ENCODE data around the gene KLF12.

KLF12 gene

DNA sequence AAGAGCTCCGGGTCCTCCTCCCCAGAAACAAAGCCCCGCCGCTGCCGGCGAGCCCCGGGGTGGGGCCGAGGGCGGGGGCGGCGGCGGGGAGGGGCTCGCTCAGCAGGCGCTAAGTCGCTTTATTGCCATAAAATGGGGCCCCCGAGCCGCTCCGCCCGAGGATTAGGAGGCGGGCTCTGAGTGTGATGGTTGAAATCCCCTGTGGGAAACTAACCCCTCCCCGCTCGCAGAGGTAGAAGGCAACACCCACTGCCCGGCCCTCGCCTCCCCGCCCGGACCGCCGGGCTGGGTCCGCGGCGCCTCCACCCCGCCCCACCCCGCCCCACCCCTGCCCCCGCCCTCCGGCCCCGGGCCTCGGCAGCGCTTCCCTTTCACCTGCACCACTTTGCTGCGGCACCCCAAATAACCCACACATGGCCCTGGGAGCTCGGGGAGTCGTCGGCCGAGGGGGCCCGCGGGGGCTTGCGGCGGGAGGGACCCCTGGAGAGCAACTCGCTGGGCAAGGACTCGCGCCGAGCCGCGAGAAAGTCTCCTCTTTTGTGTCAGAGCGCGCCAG is at the start of gene KLF12:
Gene KLF12, minus strand, starts transcription at position 184 of the 556 bp plus-strand sequence.
- H3K4me3 ChIP-seq (ENCODE audit: low read length): peak within 1 kb of the TSS; percentile 55
- peaks cover 33% of the 10 kb centered on the region for H3K4me1 ChIP-seq (ENCODE audit: insufficient read depth, low read length)
- no peaks in the 10 kb centered on the region for H3K27me3 ChIP-seq (ENCODE audit: insufficient read depth, low read length)

DNA sequence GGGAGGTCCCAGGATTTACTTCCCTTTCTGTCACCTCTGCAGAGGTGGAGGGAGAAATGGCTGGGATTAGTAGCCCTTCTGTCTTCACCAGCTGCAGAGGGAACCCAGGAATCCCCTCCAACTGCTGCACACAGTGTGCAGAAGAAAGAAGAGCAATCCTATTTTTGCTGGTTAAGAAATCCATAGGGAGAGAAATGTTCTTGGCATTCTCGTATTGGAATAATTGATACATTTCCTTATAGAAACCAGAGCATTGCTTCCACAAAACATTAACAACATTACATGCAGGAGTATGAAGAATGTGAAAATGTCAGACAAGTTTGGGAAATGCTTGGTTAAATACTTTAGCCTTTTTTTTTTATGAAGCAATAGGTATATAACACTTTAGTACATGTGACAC is 48.3 kb upstream of the KLF12 start:
- no peaks in the 10 kb centered on the region for H3K36me3 ChIP-seq (ENCODE audit: insufficient read depth, low read length)
- H2AFZ ChIP-seq (ENCODE audit: low read depth, low read length): no peak overlapping the region
- no peak overlapping the region for H3K4me3 ChIP-seq (ENCODE audit: low read length)
- H3K27me3 ChIP-seq (ENCODE audit: insufficient read depth, low read length): no peaks in the 10 kb centered on the region
- H3K4me1 ChIP-seq (ENCODE audit: insufficient read depth, low read length): no peaks in the 10 kb centered on the region
- H3K9me3 ChIP-seq (ENCODE audit: low read length): no peaks in the 10 kb centered on the region

More for the DNA sequence above, at the start of gene KLF12:
- no peaks in the 10 kb centered on the region for H3K9me3 ChIP-seq (ENCODE audit: low read length)
- H3K36me3 ChIP-seq (ENCODE audit: insufficient read depth, low read length): no peaks in the 10 kb centered on the region
- peak within 1 kb of the TSS; percentile 40 for H2AFZ ChIP-seq (ENCODE audit: low read depth, low read length)

DNA sequence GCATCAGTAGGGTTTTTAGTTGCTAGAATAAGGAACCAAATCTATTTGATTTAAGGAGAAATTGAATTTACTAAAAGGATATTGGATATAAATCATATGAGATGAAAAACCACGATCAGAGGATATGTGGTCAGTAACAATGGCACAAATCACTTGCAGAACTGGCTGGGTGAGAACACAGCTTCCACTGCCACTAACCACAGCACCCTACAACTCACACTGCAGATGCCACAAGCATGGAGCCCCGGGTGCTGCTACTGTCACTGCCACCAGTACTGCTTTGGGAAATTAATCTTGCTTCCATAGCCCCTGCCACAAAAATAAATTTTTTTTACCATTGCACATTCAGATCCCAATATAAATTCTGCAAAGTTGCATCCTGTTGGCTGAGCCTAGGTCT is 40.6 kb upstream of the KLF12 start:
- H3K4me3 ChIP-seq (ENCODE audit: low read length): no peak overlapping the region
- no peaks in the 10 kb centered on the region for H3K27me3 ChIP-seq (ENCODE audit: insufficient read depth, low read length)
- H3K4me1 ChIP-seq (ENCODE audit: insufficient read depth, low read length): no peaks in the 10 kb centered on the region
- H3K9me3 ChIP-seq (ENCODE audit: low read length): no peaks in the 10 kb centered on the region
- no peaks in the 10 kb centered on the region for H3K36me3 ChIP-seq (ENCODE audit: insufficient read depth, low read length)
- no peak overlapping the region for H2AFZ ChIP-seq (ENCODE audit: low read depth, low read length)

DNA sequence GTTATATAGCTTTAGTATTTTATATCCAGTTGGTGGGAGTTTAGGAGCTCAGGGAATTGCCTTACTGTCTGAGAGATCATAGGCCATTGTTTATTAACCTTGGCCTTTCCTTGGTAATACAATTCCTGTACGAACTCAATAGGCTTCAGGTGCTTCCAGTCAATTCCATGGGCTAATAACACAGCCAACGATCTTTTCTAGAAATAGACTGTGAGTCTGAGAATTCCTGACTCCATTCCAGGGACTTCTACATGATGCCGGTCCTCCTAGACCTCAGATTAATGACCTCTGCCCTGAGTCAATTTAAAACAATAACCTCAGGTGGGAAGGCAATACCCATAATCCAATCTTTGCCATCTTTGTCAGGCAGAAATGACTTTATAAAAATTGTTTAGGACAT is 39.6 kb upstream of the KLF12 start:
- Histone ChIP-seq H3K27me3 (ENCODE audit: insufficient read depth, low read length) (no peaks in the 10 kb centered on the region), H2AFZ (ENCODE audit: low read depth, low read length) (no peak overlapping the region), H3K4me1 (ENCODE audit: insufficient read depth, low read length) (no peaks in the 10 kb centered on the region), H3K4me3 (ENCODE audit: low read length) (no peak overlapping the region), H3K9me3 (ENCODE audit: low read length) (no peaks in the 10 kb centered on the region), H3K36me3 (ENCODE audit: insufficient read depth, low read length) (no peaks in the 10 kb centered on the region)

DNA sequence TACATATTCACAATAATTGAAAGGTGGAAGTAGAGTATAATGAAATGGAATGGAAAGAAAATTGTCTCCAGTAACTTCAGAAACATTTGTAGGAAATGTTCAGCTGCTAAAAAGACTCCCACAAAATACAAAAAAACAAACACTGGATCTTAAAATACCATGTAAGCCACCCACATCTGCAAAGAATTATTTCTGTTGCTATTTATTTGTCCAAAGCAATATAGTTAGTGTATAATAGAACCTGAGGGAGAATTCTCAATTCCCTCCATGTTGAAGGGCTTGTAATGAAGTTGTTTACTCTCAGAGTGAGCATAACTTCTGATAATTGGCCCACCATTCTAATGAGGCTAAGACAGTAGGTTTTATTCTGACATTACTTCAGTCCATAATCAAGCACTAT is 37.4 kb upstream of the KLF12 start:
- no peak overlapping the region for H2AFZ ChIP-seq (ENCODE audit: low read depth, low read length)
- H3K9me3 ChIP-seq (ENCODE audit: low read length): no peaks in the 10 kb centered on the region
- no peaks in the 10 kb centered on the region for H3K36me3 ChIP-seq (ENCODE audit: insufficient read depth, low read length)
- H3K27me3 ChIP-seq (ENCODE audit: insufficient read depth, low read length): no peaks in the 10 kb centered on the region
- H3K4me1 ChIP-seq (ENCODE audit: insufficient read depth, low read length): no peaks in the 10 kb centered on the region
- H3K4me3 ChIP-seq (ENCODE audit: low read length): no peak overlapping the region

DNA sequence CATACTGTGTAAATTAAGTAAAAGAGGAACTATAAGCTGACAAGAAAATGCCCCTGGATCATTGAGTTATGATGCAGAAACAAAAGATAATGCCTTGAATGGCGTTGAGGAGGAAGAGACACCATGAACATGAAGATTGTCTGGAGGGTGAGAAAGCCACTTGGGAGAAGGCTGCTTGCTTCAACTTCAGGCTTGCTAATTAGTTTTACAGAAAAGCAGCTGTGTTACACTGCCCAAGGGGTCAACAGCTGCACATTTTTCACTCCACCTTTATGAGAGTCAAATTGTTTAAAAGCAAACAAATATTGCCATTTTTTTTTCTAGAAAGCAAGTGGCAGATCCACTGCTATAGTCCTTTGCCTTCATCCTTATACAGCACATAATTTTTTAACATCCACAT is 35.5 kb upstream of the KLF12 start:
- no peak overlapping the region for H2AFZ ChIP-seq (ENCODE audit: low read depth, low read length)
- H3K27me3 ChIP-seq (ENCODE audit: insufficient read depth, low read length): no peaks in the 10 kb centered on the region
- H3K9me3 ChIP-seq (ENCODE audit: low read length): no peaks in the 10 kb centered on the region
- H3K4me1 ChIP-seq (ENCODE audit: insufficient read depth, low read length): no peaks in the 10 kb centered on the region
- H3K36me3 ChIP-seq (ENCODE audit: insufficient read depth, low read length): no peaks in the 10 kb centered on the region
- no peak overlapping the region for H3K4me3 ChIP-seq (ENCODE audit: low read length)

DNA sequence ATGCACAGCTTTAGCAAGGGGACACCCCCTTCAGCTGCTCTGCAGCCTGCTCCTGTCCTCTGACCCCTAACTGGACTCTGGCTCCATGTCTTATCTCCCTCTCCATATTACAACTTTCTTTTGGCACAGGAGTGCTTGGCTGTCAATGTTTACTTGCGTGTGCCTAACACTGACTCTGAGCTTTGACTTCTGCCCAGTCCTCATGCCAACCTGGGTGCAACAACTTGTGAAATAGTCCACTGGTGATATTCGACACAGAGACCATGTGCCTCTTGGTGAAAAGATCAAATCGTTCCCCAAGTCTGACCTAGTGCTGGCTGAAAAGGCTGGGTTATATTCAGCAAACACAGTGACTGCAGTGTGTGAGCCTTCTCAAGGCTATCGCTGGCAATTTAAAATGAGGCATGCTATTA is 34.1 kb upstream of the KLF12 start:
- H2AFZ ChIP-seq (ENCODE audit: low read depth, low read length): no peak overlapping the region
- no peaks in the 10 kb centered on the region for H3K27me3 ChIP-seq (ENCODE audit: insufficient read depth, low read length)
- H3K4me3 ChIP-seq (ENCODE audit: low read length): no peak overlapping the region
- no peaks in the 10 kb centered on the region for H3K9me3 ChIP-seq (ENCODE audit: low read length)
- H3K4me1 ChIP-seq (ENCODE audit: insufficient read depth, low read length): no peaks in the 10 kb centered on the region
- no peaks in the 10 kb centered on the region for H3K36me3 ChIP-seq (ENCODE audit: insufficient read depth, low read length)

DNA sequence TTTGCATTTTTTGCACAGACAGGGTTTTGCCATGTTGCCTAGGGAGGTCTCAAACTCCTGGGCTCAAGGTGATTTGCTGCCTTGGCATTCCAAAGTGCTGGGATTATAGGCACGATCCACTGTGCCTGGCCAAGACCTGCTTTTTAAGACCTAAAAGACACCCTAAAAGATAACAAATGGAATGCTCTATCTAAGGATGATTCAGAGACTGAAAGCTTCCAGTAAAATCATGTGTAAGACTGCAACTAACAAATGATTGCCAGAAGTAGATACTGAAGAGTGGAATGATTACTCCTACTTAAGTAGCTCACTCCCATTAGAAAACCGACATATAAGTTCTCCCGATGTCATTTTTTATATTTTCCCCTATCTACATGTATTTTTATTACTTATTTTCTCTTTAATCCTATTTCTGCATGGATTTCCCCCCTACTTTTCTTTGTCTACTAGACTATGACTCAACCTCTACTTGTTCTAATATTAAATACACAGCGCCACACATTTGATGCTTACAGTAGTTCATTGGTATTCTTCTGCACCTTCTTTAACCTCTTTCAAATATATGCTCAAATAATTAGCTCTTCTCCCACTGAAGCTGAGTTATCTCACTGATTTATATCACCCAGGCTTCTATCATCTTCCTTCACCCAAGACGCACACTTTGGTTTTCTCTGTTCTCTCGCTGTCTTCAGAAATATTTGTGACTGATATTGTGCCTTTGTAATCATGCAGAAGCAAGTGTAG is 32.2 kb upstream of the KLF12 start:
- H3K9me3 ChIP-seq (ENCODE audit: low read length): no peaks in the 10 kb centered on the region
- H3K4me3 ChIP-seq (ENCODE audit: low read length): no peak overlapping the region
- no peak overlapping the region for H2AFZ ChIP-seq (ENCODE audit: low read depth, low read length)
- no peaks in the 10 kb centered on the region for H3K27me3 ChIP-seq (ENCODE audit: insufficient read depth, low read length)
- H3K36me3 ChIP-seq (ENCODE audit: insufficient read depth, low read length): no peaks in the 10 kb centered on the region
- H3K4me1 ChIP-seq (ENCODE audit: insufficient read depth, low read length): no peaks in the 10 kb centered on the region

DNA sequence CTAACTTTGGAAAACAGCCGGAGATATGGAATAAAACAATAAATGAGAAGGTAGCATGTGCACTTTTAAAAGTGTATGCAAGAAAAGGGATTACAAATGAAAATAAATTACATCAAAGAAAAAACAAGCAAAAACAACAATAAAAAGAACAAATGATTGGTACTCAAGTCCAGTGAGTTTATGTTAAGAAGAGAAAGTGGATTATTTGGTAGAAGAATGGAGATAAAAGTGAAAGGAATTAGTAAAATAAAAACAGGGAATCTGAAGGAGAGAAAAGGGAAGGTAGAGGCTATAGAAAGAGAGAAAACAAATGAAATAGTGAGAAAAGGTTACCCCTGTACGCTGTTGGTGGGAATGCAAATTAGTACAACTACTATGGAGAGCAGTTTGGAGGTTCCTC is 28.6 kb upstream of the KLF12 start:
- Histone ChIP-seq H3K9me3 (ENCODE audit: low read length) (no peaks in the 10 kb centered on the region), H3K4me1 (ENCODE audit: insufficient read depth, low read length) (no peaks in the 10 kb centered on the region), H2AFZ (ENCODE audit: low read depth, low read length) (no peak overlapping the region), H3K27me3 (ENCODE audit: insufficient read depth, low read length) (no peaks in the 10 kb centered on the region), H3K36me3 (ENCODE audit: insufficient read depth, low read length) (no peaks in the 10 kb centered on the region), H3K4me3 (ENCODE audit: low read length) (no peak overlapping the region)

DNA sequence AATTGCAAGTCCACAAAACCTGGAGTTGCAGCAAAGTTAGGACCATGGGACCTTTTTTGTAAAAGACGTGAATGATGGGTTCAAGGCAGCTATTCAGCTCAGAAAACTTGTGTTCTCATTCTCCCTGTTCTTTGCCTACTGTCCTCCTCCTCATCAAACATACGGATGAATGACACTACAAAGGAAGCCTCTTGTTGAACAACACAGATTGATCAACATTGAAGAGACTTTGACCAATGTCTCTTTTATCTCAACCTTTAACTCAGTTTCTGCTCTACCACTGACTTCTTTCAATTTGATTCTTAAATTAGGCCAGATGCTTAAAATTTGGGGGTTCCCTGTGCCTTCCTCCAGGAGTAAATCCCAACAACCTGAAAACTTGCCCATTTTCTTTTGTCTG is 27.9 kb upstream of the KLF12 start:
- H3K27me3 ChIP-seq (ENCODE audit: insufficient read depth, low read length): no peaks in the 10 kb centered on the region

DNA sequence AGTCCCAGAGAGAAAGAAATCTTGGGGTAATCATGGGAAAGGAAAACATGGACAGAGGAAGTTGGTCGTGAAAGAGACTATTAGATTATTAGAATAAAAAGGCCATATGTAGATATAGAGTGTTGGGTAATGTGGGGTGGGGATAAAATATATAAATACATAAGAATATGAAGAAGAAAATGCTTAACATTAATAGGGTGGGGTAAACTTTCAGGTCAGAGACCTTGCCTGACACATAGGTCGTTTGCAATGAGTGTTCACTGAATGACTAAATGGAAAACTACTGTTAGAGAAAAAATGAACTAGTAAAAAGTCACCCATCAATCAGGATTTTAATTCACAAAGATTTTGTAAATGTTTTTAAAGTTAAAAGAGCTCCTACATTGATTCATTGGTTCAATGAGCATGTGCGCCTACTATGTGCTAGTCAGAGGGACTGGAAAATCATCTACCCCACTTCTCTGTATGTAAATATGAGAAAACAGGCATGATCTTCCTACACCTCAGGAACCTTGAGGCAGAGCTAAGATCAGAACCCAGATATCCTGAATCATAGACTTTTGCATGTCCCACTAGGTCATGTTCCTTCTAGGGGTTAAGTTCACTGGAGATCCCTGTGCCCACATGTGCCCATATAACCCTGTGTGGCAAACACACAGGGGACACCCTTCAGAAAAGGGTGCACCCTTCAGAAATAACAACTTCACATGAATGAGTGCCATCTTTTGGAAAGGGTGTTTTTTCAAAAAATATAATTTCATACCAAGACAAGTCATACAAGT is 24.6 kb upstream of the KLF12 start:
- Histone ChIP-seq H3K27me3 (ENCODE audit: insufficient read depth, low read length) (no peaks in the 10 kb centered on the region), H3K9me3 (ENCODE audit: low read length) (no peaks in the 10 kb centered on the region), H3K36me3 (ENCODE audit: insufficient read depth, low read length) (no peaks in the 10 kb centered on the region), H3K4me3 (ENCODE audit: low read length) (no peak overlapping the region), H2AFZ (ENCODE audit: low read depth, low read length) (no peak overlapping the region), H3K4me1 (ENCODE audit: insufficient read depth, low read length) (no peaks in the 10 kb centered on the region)

More for the DNA sequence above, 27.9 kb upstream of the KLF12 start:
- Histone ChIP-seq H2AFZ (ENCODE audit: low read depth, low read length) (no peak overlapping the region), H3K36me3 (ENCODE audit: insufficient read depth, low read length) (no peaks in the 10 kb centered on the region), H3K4me1 (ENCODE audit: insufficient read depth, low read length) (no peaks in the 10 kb centered on the region), H3K4me3 (ENCODE audit: low read length) (no peak overlapping the region), H3K9me3 (ENCODE audit: low read length) (no peaks in the 10 kb centered on the region)

DNA sequence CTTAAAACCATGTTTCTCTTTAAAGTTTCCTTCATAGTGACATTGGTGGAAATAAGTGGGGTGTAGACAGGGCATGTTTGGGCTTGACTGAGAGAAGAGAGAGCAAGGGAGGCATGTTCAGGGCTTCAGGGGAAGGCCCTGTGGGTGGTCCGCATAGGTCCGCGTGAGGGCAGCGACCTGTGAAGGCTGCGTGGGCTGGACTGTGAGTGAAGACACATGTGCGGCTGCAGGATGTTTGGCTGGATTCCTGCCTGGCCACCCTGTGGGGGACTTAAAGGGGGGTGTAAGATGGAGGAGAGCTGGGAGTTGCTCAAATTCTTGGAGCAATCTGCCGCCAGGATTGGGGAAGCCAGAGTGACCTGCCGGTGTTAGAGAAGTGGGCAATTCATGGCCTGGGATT is 23.8 kb upstream of the KLF12 start:
- no peak overlapping the region for H3K4me3 ChIP-seq (ENCODE audit: low read length)
- no peaks in the 10 kb centered on the region for H3K27me3 ChIP-seq (ENCODE audit: insufficient read depth, low read length)
- H3K9me3 ChIP-seq (ENCODE audit: low read length): no peaks in the 10 kb centered on the region
- H2AFZ ChIP-seq (ENCODE audit: low read depth, low read length): no peak overlapping the region
- H3K4me1 ChIP-seq (ENCODE audit: insufficient read depth, low read length): no peaks in the 10 kb centered on the region
- no peaks in the 10 kb centered on the region for H3K36me3 ChIP-seq (ENCODE audit: insufficient read depth, low read length)

DNA sequence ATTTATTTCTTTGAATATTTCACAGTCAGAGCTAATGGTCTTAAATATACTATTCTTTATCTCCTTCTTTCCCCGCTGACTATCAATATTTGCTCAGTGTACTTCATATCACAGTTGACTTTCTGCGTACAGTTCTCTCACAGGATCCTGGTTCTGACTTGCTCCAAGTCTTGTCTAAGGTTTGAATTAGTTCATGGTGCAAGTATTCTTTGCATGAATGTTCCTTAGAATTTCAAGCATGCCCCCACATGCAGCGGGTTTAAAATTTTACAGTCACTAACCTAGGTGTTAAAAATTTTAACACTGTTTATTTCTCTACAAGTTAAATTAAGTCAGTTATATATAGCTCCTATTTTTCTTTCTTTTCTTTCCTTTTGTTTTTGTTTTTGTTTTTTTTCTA is 20.8 kb upstream of the KLF12 start:
- no peak overlapping the region for H2AFZ ChIP-seq (ENCODE audit: low read depth, low read length)
- H3K9me3 ChIP-seq (ENCODE audit: low read length): no peaks in the 10 kb centered on the region
- H3K4me3 ChIP-seq (ENCODE audit: low read length): no peak overlapping the region
- no peaks in the 10 kb centered on the region for H3K27me3 ChIP-seq (ENCODE audit: insufficient read depth, low read length)
- H3K4me1 ChIP-seq (ENCODE audit: insufficient read depth, low read length): no peaks in the 10 kb centered on the region
- no peaks in the 10 kb centered on the region for H3K36me3 ChIP-seq (ENCODE audit: insufficient read depth, low read length)
